Right kidney (tissue), 1 donor: ENCODE measurements around the gene PEAK1.
"Not testable (repeated sequence)": the region's sequence is repeated elsewhere in the genome, so short reads cannot be mapped to it uniquely, and the experiment has no call there.

Source experiments
- DNase-seq: peaks from one replicate; pipeline ENCODE4 v3.0.0-alpha.2; 2016

PEAK1 gene

GRCh38 chr15:77309392-77309791 lies 110.5 kb downstream of the PEAK1 start:
- no peak for DNase-seq

- no peak for DNase-seq
These were observed 114.0 kb downstream of the PEAK1 start for GRCh38 chr15:77305953-77306352.

GRCh38 chr15:77296773-77297337 lies 123.0 kb downstream of the PEAK1 start:
- no peak for DNase-seq

GRCh38 chr15:77295446-77295845 lies 124.5 kb downstream of the PEAK1 start:
- DNase-seq, result no peak

GRCh38 chr15:77292969-77293558 lies 126.8 kb downstream of the PEAK1 start:
- DNase-seq, result no peak

GRCh38 chr15:77291107-77291506 lies 128.8 kb downstream of the PEAK1 start:
- DNase-seq, result no peak

- no peak for DNase-seq
These were observed 132.5 kb downstream of the PEAK1 start for GRCh38 chr15:77287385-77287784.

- DNase-seq, result no peak
These were observed 134.6 kb downstream of the PEAK1 start for GRCh38 chr15:77285057-77285997.

- peak; percentile 3 for DNase-seq
These were observed 137.6 kb downstream of the PEAK1 start for GRCh38 chr15:77282333-77282732.

GRCh38 chr15:77276943-77277342 lies 143.0 kb downstream of the PEAK1 start:
- no peak for DNase-seq

- no peak for DNase-seq
These were observed 143.8 kb downstream of the PEAK1 start for GRCh38 chr15:77276096-77276495.

- not testable (repeated sequence) for DNase-seq
These were observed 146.8 kb downstream of the PEAK1 start for GRCh38 chr15:77273136-77273535.

GRCh38 chr15:77266708-77267386 lies 153.1 kb downstream of the PEAK1 start:
- DNase-seq, result no peak

GRCh38 chr15:77255385-77255784 lies 164.5 kb downstream of the PEAK1 start:
- no peak for DNase-seq

GRCh38 chr15:77251662-77252061 lies 168.2 kb downstream of the PEAK1 start:
- no peak for DNase-seq

GRCh38 chr15:77247116-77247515 lies 172.8 kb downstream of the PEAK1 start:
- DNase-seq, result no peak

- no peak for DNase-seq
These were observed 176.0 kb downstream of the PEAK1 start for GRCh38 chr15:77243716-77244401.

GRCh38 chr15:77243135-77243534 lies 176.8 kb downstream of the PEAK1 start:
- DNase-seq, result no peak

- DNase-seq, result no peak
These were observed 179.9 kb downstream of the PEAK1 start for GRCh38 chr15:77239882-77240608.

GRCh38 chr15:77235566-77235965 lies 184.3 kb downstream of the PEAK1 start:
- no peak for DNase-seq

GRCh38 chr15:77228828-77229227 lies 191.1 kb downstream of the PEAK1 start:
- no peak for DNase-seq

- DNase-seq, result no peak
These were observed 193.3 kb downstream of the PEAK1 start for GRCh38 chr15:77226652-77227051.
